ENCODE measurements around the gene BANP. TPM values are rescaled to one million over a fixed set of nuclear protein-coding genes. Genes with fewer than 3 reads are reported as not detected.
"Not testable (repeated sequence)": the region's sequence is repeated elsewhere in the genome, so short reads cannot be mapped to it uniquely, and the experiment has no call there.

Gene BANP
- total and polyA plus RNA-seq, 11 donors: 7.2 to 20.7 (median 13.3) TPM

- peaks cover 0 to 32% (median 5%) of the 10 kb centered on the region in 9 donors for H3K36me3 ChIP-seq
- H3K27ac ChIP-seq, H3K9me3 ChIP-seq, DNase-seq, H3K4me3 ChIP-seq, H3K4me1 ChIP-seq, ATAC-seq, H3K27me3 ChIP-seq: not testable (repeated sequence)
- intact Hi-C loops (cut with DNase I): loop anchor here in 1 of 10 donors (10.0 kb wide), 1 partner anchor 443 kb away; no protein-coding TSS in a partner anchor
- 96 to 97% (median 97%) methylated on average over 7 of the region's 7 CpGs for WGBS, 4 donors
Observed at GRCh38 chr16:87992142-87992541, 40.9 kb downstream of the BANP start.

- DNase-seq (no peak), ATAC-seq (no peak)
- Histone ChIP-seq H3K27me3 (no peaks in the 10 kb centered on the region), H3K4me3 (no peak overlapping the region), H3K9me3 (peaks cover 0 to 7% (median 1%) of the 10 kb centered on the region in 12 donors), H3K4me1 (no peaks in the 10 kb centered on the region), H3K27ac (no peak overlapping the region), H3K36me3 (peaks cover 0 to 25% (median 3%) of the 10 kb centered on the region in 9 donors)
- 97 to 98% (median 98%) methylated on average over 16 to 17 of the region's 17 CpGs for WGBS, 4 donors
- intact Hi-C loops (cut with DNase I): loop anchor here in 1 of 10 donors (10.0 kb wide), 1 partner anchor 441 kb away; no protein-coding TSS in a partner anchor
- TF ChIP-seq CTCF (IDR thresholded peaks at IDR 0.05) (no peak), POLR2A (IDR thresholded peaks at IDR 0.05) (no peak)
Observed at GRCh38 chr16:87993901-87994300, 42.7 kb downstream of the BANP start.

GRCh38 chr16:87995644-87996043 lies 44.4 kb downstream of the BANP start:
- intact Hi-C loops (cut with DNase I): loop anchor here in 1 of 10 donors (10.0 kb wide), 1 partner anchor 439 kb away; no protein-coding TSS in a partner anchor
- 94 to 98% (median 95%) methylated on average over 17 of the region's 17 CpGs for WGBS, 4 donors

GRCh38 chr16:87996962-87997880 lies 46.0 kb downstream of the BANP start:
- H3K4me3 ChIP-seq: no peak overlapping the region
- TF ChIP-seq POLR2A (IDR thresholded peaks at IDR 0.05) (no peak), CTCF (IDR thresholded peaks at IDR 0.05) (no peak)
- no peaks in the 10 kb centered on the region for H3K4me1 ChIP-seq
- no peak overlapping the region for H3K27ac ChIP-seq
- DNase-seq (no peak), ATAC-seq (no peak)
- H3K36me3 ChIP-seq: peaks cover 0 to 23% (median 4%) of the 10 kb centered on the region in 9 donors
- no peaks in the 10 kb centered on the region for H3K9me3 ChIP-seq
- intact Hi-C loops (cut with DNase I): loop anchor here in 1 of 10 donors (10.0 kb wide), 1 partner anchor 438 kb away; no protein-coding TSS in a partner anchor
- 89 to 95% (median 93%) methylated on average over 8 of the region's 8 CpGs for WGBS, 4 donors
- no peaks in the 10 kb centered on the region for H3K27me3 ChIP-seq

More at GRCh38 chr16:87995644-87996043, 44.4 kb downstream of the BANP start:
- Histone ChIP-seq H3K9me3 (peaks cover 0 to 7% (median 1%) of the 10 kb centered on the region in 12 donors), H3K36me3 (peaks cover 0 to 23% (median 3%) of the 10 kb centered on the region in 9 donors), H3K4me3 (no peak overlapping the region), H3K4me1 (no peaks in the 10 kb centered on the region), H3K27ac (no peak overlapping the region), H3K27me3 (no peaks in the 10 kb centered on the region)
- TF ChIP-seq POLR2A (IDR thresholded peaks at IDR 0.05) (no peak), CTCF (IDR thresholded peaks at IDR 0.05) (no peak)
- ATAC-seq (no peak), DNase-seq (no peak)

- H3K9me3 ChIP-seq, H3K27me3 ChIP-seq, H3K4me1 ChIP-seq, DNase-seq, H3K4me3 ChIP-seq, ATAC-seq, H3K27ac ChIP-seq: not testable (repeated sequence)
- intact Hi-C loops (cut with DNase I): loop anchor here in 1 of 10 donors (10.0 kb wide), 1 partner anchor 437 kb away; no protein-coding TSS in a partner anchor
- peaks cover 0 to 23% (median under 1%) of the 10 kb centered on the region in 9 donors for H3K36me3 ChIP-seq
- WGBS, 4 donors: 91 to 94% (median 94%) methylated on average over 32 of the region's 32 CpGs
Observed at GRCh38 chr16:87998184-87998793, 47.1 kb downstream of the BANP start.

GRCh38 chr16:87998992-87999391 lies 47.8 kb downstream of the BANP start:
- intact Hi-C loops (cut with DNase I): loop anchor here in 1 of 10 donors (10.0 kb wide), 1 partner anchor 436 kb away; no protein-coding TSS in a partner anchor
- ATAC-seq: not testable (repeated sequence)

More at GRCh38 chr16:87998992-87999391, 47.8 kb downstream of the BANP start:
- H3K27ac ChIP-seq, DNase-seq, H3K4me1 ChIP-seq, H3K9me3 ChIP-seq, H3K27me3 ChIP-seq, H3K4me3 ChIP-seq: not testable (repeated sequence)
- 91 to 95% (median 93%) methylated on average over 29 of the region's 29 CpGs for WGBS, 4 donors
- H3K36me3 ChIP-seq: peaks cover 0 to 28% (median 4%) of the 10 kb centered on the region in 9 donors

All from heart left ventricle (tissue), 16 donors.